ENCODE data around the gene ZNF846.
"Not testable (repeated sequence)": the region's sequence is repeated elsewhere in the genome, so short reads cannot be mapped to it uniquely, and the experiment has no call there.

ZNF846 gene

DNA sequence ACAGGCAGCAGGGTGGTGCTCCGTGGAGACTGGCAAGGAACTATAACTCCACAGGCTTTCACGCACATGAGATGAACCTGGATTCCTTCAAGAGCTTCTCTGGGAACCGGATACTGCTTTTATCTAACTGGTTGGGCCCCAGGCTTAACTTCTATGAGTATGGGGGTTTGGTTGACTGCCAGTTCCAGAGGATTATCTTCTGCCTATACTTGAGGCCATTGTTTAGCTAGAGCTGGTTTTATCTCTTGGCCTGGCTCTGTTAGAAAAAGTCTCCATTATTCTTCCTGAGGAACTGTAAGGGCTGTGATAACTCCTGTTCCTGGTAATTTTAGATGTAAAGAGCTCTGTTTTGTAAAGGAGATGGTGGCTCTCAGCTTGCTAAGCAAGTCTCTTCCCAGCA lies 40.9 kb downstream of the ZNF846 start:
- H3K27me3 ChIP-seq (ENCODE audit: insufficient read depth, low read length, poor library complexity), result no peaks in the 10 kb centered on the region
- no peak overlapping the region for H3K9ac ChIP-seq (ENCODE audit: low read depth, low read length)
- peaks cover 6% of the 10 kb centered on the region for H3K4me1 ChIP-seq (ENCODE audit: insufficient read depth, low read length)
- no peaks in the 10 kb centered on the region for H4K20me1 ChIP-seq (ENCODE audit: insufficient read depth, low read length)
- no peak overlapping the region for H3K4me3 ChIP-seq (ENCODE audit: low read depth in 1 of 2, low read length in 2 of 2)
- H3K27ac ChIP-seq (ENCODE audit: low read length), result no peak overlapping the region
- ATAC-seq (ENCODE audit: insufficient read depth, low read depth), result no peak
- no peak overlapping the region for H3K4me2 ChIP-seq (ENCODE audit: insufficient read depth, low read length)
- no peaks in the 10 kb centered on the region for H3K79me2 ChIP-seq (ENCODE audit: insufficient read depth, low read length)
- no peak for DNase-seq
- H3K36me3 ChIP-seq (ENCODE audit: insufficient read depth, low read length), result no peaks in the 10 kb centered on the region
- peak overlapping the region; percentile 12; the same call in 1 of the 2 replicates for H2AFZ ChIP-seq (ENCODE audit: low read depth, low read length)
- no peaks in the 10 kb centered on the region for H3K9me3 ChIP-seq (ENCODE audit: insufficient read depth, low read length, severe bottlenecking)
- TF ChIP-seq EZH2 (IDR thresholded peaks at IDR 0.05; ENCODE audit: borderline replicate concordance, low read depth, low read length, severe bottlenecking), result no peak
- TF ChIP-seq, protein P1, sequence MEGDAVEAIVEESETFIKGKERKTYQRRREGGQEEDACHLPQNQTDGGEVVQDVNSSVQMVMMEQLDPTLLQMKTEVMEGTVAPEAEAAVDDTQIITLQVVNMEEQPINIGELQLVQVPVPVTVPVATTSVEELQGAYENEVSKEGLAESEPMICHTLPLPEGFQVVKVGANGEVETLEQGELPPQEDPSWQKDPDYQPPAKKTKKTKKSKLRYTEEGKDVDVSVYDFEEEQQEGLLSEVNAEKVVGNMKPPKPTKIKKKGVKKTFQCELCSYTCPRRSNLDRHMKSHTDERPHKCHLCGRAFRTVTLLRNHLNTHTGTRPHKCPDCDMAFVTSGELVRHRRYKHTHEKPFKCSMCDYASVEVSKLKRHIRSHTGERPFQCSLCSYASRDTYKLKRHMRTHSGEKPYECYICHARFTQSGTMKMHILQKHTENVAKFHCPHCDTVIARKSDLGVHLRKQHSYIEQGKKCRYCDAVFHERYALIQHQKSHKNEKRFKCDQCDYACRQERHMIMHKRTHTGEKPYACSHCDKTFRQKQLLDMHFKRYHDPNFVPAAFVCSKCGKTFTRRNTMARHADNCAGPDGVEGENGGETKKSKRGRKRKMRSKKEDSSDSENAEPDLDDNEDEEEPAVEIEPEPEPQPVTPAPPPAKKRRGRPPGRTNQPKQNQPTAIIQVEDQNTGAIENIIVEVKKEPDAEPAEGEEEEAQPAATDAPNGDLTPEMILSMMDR (IDR thresholded peaks at IDR 0.05; ENCODE audit: borderline replicate concordance, extremely low read depth, low read length, poor library complexity, severe bottlenecking), result no peak

DNA sequence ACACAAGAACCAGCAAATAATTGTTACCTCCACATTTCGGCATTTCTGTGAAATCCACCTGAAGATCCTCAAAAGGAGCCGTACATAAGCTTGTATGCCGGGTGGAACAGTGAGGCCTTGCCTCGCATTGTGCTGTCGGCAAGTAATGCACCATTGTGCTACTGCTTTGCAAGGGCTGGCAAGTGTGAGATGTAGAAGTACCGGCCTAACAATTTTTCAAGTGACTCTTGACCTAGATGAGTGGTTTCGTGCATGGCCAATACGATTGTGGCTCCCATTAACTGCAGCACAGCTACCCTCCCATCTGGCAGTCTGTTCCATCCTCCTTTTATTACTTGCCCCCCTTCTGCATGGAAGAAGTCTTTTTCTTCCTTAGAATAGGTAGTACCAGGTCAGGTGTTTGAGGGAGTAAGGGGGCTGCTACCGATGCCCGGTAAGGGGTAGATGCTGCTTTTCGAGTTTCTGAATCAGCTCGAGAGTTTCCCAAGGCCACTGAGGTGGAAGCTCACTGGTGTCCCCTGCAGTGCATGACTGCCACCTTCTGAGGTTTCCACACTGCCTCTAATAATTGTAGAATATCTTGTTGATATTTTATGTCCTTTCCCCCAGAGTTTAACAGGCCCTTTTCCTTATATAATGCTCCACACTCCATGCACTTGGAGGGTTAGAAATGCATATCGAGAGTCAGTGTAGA lies 42.9 kb downstream of the ZNF846 start:
- not testable (repeated sequence) for H3K27me3 ChIP-seq (ENCODE audit: insufficient read depth, low read length, poor library complexity); H2AFZ ChIP-seq (ENCODE audit: low read depth, low read length); H3K36me3 ChIP-seq (ENCODE audit: insufficient read depth, low read length); DNase-seq; ATAC-seq (ENCODE audit: insufficient read depth, low read depth); H3K9ac ChIP-seq (ENCODE audit: low read depth, low read length); H3K4me3 ChIP-seq (ENCODE audit: low read depth in 1 of 2, low read length in 2 of 2); H4K20me1 ChIP-seq (ENCODE audit: insufficient read depth, low read length); H3K9me3 ChIP-seq (ENCODE audit: insufficient read depth, low read length, severe bottlenecking); H3K4me2 ChIP-seq (ENCODE audit: insufficient read depth, low read length); H3K27ac ChIP-seq (ENCODE audit: low read length); H3K79me2 ChIP-seq (ENCODE audit: insufficient read depth, low read length)
- TF ChIP-seq, protein P1 (IDR thresholded peaks at IDR 0.05; ENCODE audit: borderline replicate concordance, extremely low read depth, low read length, poor library complexity, severe bottlenecking), result peak; percentile 11
- peaks cover 26% of the 10 kb centered on the region for H3K4me1 ChIP-seq (ENCODE audit: insufficient read depth, low read length)

DNA sequence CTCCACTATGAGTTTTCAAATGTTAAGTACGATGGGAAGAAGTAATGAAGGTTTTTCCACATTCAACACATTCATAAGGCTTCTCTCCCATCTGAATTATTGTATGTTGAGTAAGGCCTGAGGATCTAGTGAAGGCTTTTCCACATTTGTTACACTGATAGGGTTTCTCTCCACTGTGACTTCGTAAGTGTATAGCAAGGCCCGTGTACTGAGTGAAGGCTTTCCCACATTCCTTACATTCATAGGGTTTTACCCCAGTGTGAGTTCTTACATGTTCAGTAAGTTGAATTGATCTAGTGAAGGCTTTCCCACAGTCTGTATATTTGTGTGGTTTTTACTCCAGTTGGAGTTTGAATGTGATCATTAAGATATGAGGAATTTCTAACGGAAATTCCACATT lies 44.4 kb downstream of the ZNF846 start:
- no peak overlapping the region for H3K27ac ChIP-seq (ENCODE audit: low read length)
- no peaks in the 10 kb centered on the region for H4K20me1 ChIP-seq (ENCODE audit: insufficient read depth, low read length)
- no peak overlapping the region for H3K4me2 ChIP-seq (ENCODE audit: insufficient read depth, low read length)
- H3K4me1 ChIP-seq (ENCODE audit: insufficient read depth, low read length), result peaks cover 29% of the 10 kb centered on the region
- no peak for TF ChIP-seq EZH2 (IDR thresholded peaks at IDR 0.05; ENCODE audit: borderline replicate concordance, low read depth, low read length, severe bottlenecking)
- TF ChIP-seq, protein P1 (IDR thresholded peaks at IDR 0.05; ENCODE audit: borderline replicate concordance, extremely low read depth, low read length, poor library complexity, severe bottlenecking), result no peak
- no peak overlapping the region for H3K9ac ChIP-seq (ENCODE audit: low read depth, low read length)
- H3K36me3 ChIP-seq (ENCODE audit: insufficient read depth, low read length), result no peaks in the 10 kb centered on the region
- H3K27me3 ChIP-seq (ENCODE audit: insufficient read depth, low read length, poor library complexity), result no peaks in the 10 kb centered on the region
- H3K4me3 ChIP-seq (ENCODE audit: low read depth in 1 of 2, low read length in 2 of 2), result no peak overlapping the region
- no peak overlapping the region for H2AFZ ChIP-seq (ENCODE audit: low read depth, low read length)
- ATAC-seq (ENCODE audit: insufficient read depth, low read depth) (no peak), DNase-seq (no peak)
- no peaks in the 10 kb centered on the region for H3K9me3 ChIP-seq (ENCODE audit: insufficient read depth, low read length, severe bottlenecking)
- H3K79me2 ChIP-seq (ENCODE audit: insufficient read depth, low read length), result no peaks in the 10 kb centered on the region

Measured in DND-41 (cell line).